AG09309 (cell line): Measurements from ENCODE around the gene PLA2G6.
"Not testable (repeated sequence)": the region's sequence is repeated elsewhere in the genome, so short reads cannot be mapped to it uniquely, and the experiment has no call there.

Source experiments
- DNase-seq: peaks from one replicate; pipeline ENCODE4 v3.0.0-alpha.2; 2010; ENCODE audit warnings: low read depth
- H3K4me3 ChIP-seq: 2 replicates; pipeline ENCODE4 v1.5.1; 2011; ENCODE audit warnings: mild to moderate bottlenecking, low read depth, low read length, moderate library complexity; ENCODE audit not compliant: control insufficient read depth
- CTCF ChIP-seq: IDR thresholded peaks from 2 replicates; pipeline ENCODE4 v1.5.1; 2011; ENCODE audit warnings: mild to moderate bottlenecking, low read depth, low read length, inconsistent platforms; ENCODE audit not compliant: insufficient read depth, control insufficient read depth; ENCODE audit errors: missing control alignments

The PLA2G6 gene

DNA sequence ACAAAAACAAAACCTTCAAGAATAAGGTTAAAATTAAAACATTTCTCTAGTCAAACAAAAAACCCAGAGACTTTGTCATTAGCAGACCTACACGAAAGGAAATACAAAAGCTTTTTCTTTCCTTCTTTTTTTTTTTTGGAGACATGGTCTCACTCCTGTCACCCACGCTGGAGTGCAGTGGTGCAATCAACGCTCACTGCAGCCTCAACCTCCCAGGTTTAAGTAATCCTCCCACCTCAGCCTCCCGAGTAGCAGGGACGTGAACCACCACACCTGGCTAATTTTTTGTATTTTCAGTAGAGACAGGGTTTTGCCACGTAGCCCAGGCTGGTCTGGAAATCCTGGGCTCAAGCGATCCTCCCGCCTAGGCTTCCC lies 30.5 kb downstream of the PLA2G6 start:
- DNase-seq, result no peak
- no peak for TF ChIP-seq CTCF
- no peak overlapping the region for H3K4me3 ChIP-seq

DNA sequence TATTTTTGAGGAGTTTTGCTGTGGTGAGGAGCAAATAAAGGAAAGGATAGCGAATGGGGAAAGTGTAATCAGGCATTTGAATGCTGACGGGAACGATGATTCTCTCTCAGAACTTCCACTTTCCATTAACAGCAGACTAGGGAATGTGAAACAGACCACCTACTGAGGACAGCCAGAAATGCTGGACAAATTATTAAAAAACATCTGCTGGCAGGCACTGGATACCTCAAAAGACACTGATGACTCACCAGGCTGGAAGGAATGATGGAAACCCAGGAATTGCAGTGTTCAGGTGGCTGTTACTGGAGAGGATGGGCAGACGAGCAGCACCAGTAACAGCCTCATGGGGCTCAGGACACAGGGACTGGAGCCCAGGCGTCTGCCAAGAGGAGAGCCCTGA lies 33.4 kb downstream of the PLA2G6 start:
- TF ChIP-seq CTCF, result no peak
- no peak overlapping the region for H3K4me3 ChIP-seq
- DNase-seq, result peak; percentile 27

- not testable (repeated sequence) for DNase-seq
Measured at GRCh38 chr22:38146166-38146565, 35.5 kb downstream of the PLA2G6 start.

DNA sequence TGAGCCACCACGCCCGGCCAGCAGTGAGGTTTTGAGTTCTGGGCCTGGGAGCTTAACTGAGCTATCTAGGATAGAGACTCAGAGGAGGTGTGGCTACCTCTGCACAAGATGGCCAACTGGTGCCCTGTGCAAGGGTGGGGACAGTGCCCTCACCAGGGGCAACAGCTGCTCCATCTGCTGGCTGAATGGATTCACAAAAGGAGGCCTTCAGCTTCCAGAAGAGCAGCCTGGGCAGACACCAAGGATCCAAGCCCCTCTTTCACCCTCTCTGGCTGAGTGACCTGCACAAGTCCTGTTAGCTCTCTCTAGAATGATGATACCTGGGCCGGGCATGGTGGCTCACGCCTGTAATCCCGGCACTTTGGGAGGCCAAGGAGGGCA lies 37.6 kb downstream of the PLA2G6 start:
- H3K4me3 ChIP-seq, result no peak overlapping the region
- no peak for DNase-seq
- no peak for TF ChIP-seq CTCF

More at GRCh38 chr22:38146166-38146565, 35.5 kb downstream of the PLA2G6 start:
- not testable (repeated sequence) for H3K4me3 ChIP-seq

DNA sequence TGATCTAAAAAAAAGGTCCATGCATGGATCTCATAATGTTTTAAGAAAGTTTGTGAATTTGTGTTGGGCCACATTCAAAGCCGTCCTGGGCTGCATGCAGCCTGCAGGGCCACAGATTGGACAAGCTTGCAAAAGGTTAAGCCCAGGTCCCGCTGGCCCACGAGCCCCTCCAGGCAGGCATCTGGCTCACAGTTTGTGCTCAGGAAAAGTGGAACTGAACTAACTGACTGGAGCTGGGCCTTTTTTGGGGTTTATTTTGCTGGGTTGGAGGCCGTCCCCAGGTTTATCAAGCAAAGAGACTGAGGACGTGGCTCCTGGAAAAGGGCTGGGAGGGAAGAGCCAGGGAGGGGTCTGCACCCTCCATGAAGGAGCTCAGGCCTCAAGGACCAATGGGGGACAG lies 39.0 kb downstream of the PLA2G6 start:
- H3K4me3 ChIP-seq, result no peak overlapping the region
- DNase-seq, result no peak
- TF ChIP-seq CTCF, result no peak

DNA sequence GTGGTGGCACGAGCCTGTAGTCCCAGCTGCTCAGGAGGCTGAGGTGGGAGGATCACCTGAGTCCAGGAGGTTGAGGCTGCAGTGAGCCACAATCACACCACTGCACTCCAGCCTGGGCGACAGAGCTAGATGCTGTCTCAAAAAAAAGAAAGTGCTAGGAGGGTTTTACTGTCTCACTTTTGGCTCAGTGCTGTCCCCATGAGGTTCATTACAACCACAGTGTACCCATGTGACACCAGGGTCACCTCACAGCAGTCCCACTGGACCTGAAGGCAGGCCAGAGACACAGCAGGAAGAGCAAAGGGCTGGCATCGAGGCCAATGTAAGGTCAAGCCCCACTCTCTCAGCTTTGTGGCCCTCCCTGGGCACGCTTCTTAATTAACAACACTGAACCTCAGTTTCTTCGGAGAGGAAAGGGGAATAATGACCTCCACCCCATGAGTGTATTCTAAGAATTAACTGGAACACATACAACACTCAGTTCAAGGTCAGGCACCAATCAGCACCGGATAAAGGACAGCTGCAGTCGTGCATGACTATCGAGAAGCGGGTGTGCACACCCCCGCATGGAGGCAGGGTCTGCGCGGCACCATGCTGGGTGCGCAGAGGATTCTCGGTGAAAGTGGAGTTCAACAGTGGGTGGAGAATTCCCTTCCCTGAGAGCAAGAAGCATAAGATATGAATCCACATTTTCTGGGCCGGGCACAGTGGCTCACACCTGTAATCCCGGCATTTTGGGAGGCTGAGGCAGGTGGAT lies 40.2 kb downstream of the PLA2G6 start:
- TF ChIP-seq CTCF, result no peak
- H3K4me3 ChIP-seq, result no peak overlapping the region
- no peak for DNase-seq

GRCh38 chr22:38139901-38140300 lies 41.7 kb downstream of the PLA2G6 start:
- TF ChIP-seq CTCF, result no peak
- H3K4me3 ChIP-seq, result no peak overlapping the region
- no peak for DNase-seq
